HepG2 (cell line): ENCODE data around the gene TMEM141. TPM values are rescaled to one million over a fixed set of nuclear protein-coding genes. Genes with fewer than 3 reads are reported as not detected.

Experiments
- ERF ChIP-seq: IDR thresholded peaks from 2 replicates; pipeline ENCODE4 v1.6.1; 2018; ENCODE audit warnings: missing biosample characterization, missing genetic modification reagents
- FOSL2 ChIP-seq: sonication (generic); formaldehyde crosslinking; IDR thresholded peaks from 2 replicates; pipeline ENCODE4 v1.4.0; 2020; ENCODE audit warnings: missing genetic modification reagents
- FOXP4 ChIP-seq: sonication (generic); formaldehyde crosslinking; IDR thresholded peaks from 2 replicates; pipeline ENCODE4 v1.4.0; 2020; ENCODE audit warnings: missing genetic modification reagents
- MYPOP ChIP-seq: sonication (generic); formaldehyde crosslinking; IDR thresholded peaks from 2 replicates; pipeline ENCODE4 v1.8.1; 2023; ENCODE audit warnings: mild to moderate bottlenecking, moderate library complexity, missing genetic modification reagents
- RAD21 ChIP-seq: fragments of 450-650 bp; formaldehyde crosslinking; IDR thresholded peaks from 2 replicates; pipeline ENCODE4 v1.5.0; 2020; ENCODE audit warnings: mild to moderate bottlenecking
- SALL2 ChIP-seq: sonication (generic); formaldehyde crosslinking; IDR thresholded peaks from 2 replicates; pipeline ENCODE4 v1.8.1; 2023; ENCODE audit warnings: mild to moderate bottlenecking, missing genetic modification reagents, inconsistent platforms
- SNAPC5 ChIP-seq: sonication (generic); formaldehyde crosslinking; IDR thresholded peaks from 2 replicates; pipeline ENCODE4 v1.8.1; 2023; ENCODE audit warnings: mild to moderate bottlenecking, missing genetic modification reagents, borderline replicate concordance
- STAT6 ChIP-seq: sonication (generic); formaldehyde crosslinking; IDR thresholded peaks from 2 replicates; pipeline ENCODE4 v1.4.0; 2020; ENCODE audit warnings: missing genetic modification reagents, mild to moderate bottlenecking, borderline replicate concordance
- ZNF318 ChIP-seq: sonication (generic); formaldehyde crosslinking; IDR thresholded peaks from 2 replicates; pipeline ENCODE4 v1.4.0; 2020; ENCODE audit warnings: mild to moderate bottlenecking, missing genetic modification reagents
- ZNF383 ChIP-seq: sonication (generic); formaldehyde crosslinking; IDR thresholded peaks from 2 replicates; pipeline ENCODE4 v1.4.0; 2020; ENCODE audit warnings: missing genetic modification reagents, mild to moderate bottlenecking, borderline replicate concordance
- ZNF567 ChIP-seq: sonication (generic); formaldehyde crosslinking; IDR thresholded peaks from 2 replicates; pipeline ENCODE4 v1.8.1; 2023; ENCODE audit warnings: mild to moderate bottlenecking, missing genetic modification reagents, borderline replicate concordance
- ZNF614 ChIP-seq: IDR thresholded peaks from 2 replicates; pipeline ENCODE4 v1.6.1; 2018; ENCODE audit warnings: missing biosample characterization, missing genetic modification reagents, inconsistent platforms, borderline replicate concordance
- ZNF775 ChIP-seq: sonication (generic); formaldehyde crosslinking; IDR thresholded peaks from 2 replicates; pipeline ENCODE4 v1.4.0; 2020; ENCODE audit warnings: missing genetic modification reagents, mild to moderate bottlenecking, moderate library complexity, borderline replicate concordance
- polyA plus RNA-seq, 8 experiments: library from polyadenylated mRNA; depleted of rRNA in 3 of 8; stranded (reverse) in 7 of 8; unstranded in 1 of 8; fragments of >200 nt; fragmentation: Illumina TruSeq in 4 of 8; extraction: Trizol in 4 of 8; gene quantifications; 2 replicates each; pipeline versions ENCODE4 v1.2.1 to v1.2.3, GENCODE V29; 2011 to 2016; ENCODE audit warnings: low read depth in 4 of 8, missing spikeins in 1 of 8, mixed read lengths in 1 of 8; ENCODE audit not compliant: insufficient read depth in 1 of 8
- total RNA-seq, 5 experiments: library from RNA; depleted of rRNA; stranded (reverse); fragments of >200 nt; fragmentation: Illumina TruSeq; extraction: Trizol; gene quantifications; 2 replicates each; pipeline ENCODE4 v1.2.3, GENCODE V29; 2016; ENCODE audit warnings: low read depth in 1 of 5

Gene TMEM141
- total and polyA plus RNA-seq, 2 of the 13 experiments (the other 11 are each of a cell fraction or from before 2014, with no cell fraction given): 81.0 to 202 TPM

- 0 out of 2 replicates have a peak, but pooled peaks have one; percentile 1 for TF ChIP-seq STAT6
- no peak for TF ChIP-seq SNAPC5 (CRISPR knock-in tag)
- no peak; the same call in 1 of the 2 replicates for TF ChIP-seq MYPOP (CRISPR knock-in tag)
- TF ChIP-seq ZNF614: peak; percentile 42; the same call in 1 of the 2 replicates
- no peak for TF ChIP-seq ZNF318
- TF ChIP-seq ERF: peak; percentile 97
- TF ChIP-seq FOSL2 (CRISPR knock-in tag): peak; percentile 26; the same call in 1 of the 2 replicates
- peak; percentile 90 for TF ChIP-seq FOXP4 (CRISPR knock-in tag)
- no peak for TF ChIP-seq ZNF567
- TF ChIP-seq RAD21: no peak; the same call in 1 of the 2 replicates
- no peak for TF ChIP-seq ZNF383 (CRISPR knock-in tag)
- TF ChIP-seq SALL2 (CRISPR knock-in tag): peak; percentile 13; the same call in 1 of the 2 replicates
- TF ChIP-seq ZNF775: 0 out of 2 replicates have a peak, but pooled peaks have one; percentile 56
These were observed 8.1 kb downstream of the TMEM141 start (continued) for GRCh38 chr9:136799079-136799853.
